Liver (tissue), 5 donors: ENCODE data around the gene CPOX. TPM values are rescaled to one million over a fixed set of nuclear protein-coding genes. Genes with fewer than 3 reads are reported as not detected.

ENCODE experiments used
- HNF4A ChIP-seq, 2 donors: conservative IDR thresholded peaks; 2 replicates each; pipeline ENCODE4 v1.6.1; 2016; ENCODE audit warnings: antibody characterized with exemption in 2 of 2, mild to moderate bottlenecking in 2 of 2
- polyA plus RNA-seq, 2 donors: library from polyadenylated mRNA; stranded (reverse) in 1 of 2; unstranded in 1 of 2; fragments of 200-250 nt in 1 of 2; fragments of >200 nt in 1 of 2; fragmentation: Nextera tagmentation in 1 of 2; extraction: Ambion mirVana in 1 of 2; gene quantifications; one replicate each; pipeline versions ENCODE4 v1.2.1 to v1.2.3, GENCODE V29; 2013 to 2015
- total RNA-seq, 2 donors: library from RNA; depleted of rRNA; stranded (reverse); fragments of >200 nt; gene quantifications; one replicate each; pipeline ENCODE4 v1.2.3, GENCODE V29; 2014
- TF ChIP-seq, protein P1 (sequence below): IDR thresholded peaks from 2 replicates; pipeline ENCODE4 v1.6.1; 2016; ENCODE audit warnings: antibody characterized with exemption, mild to moderate bottlenecking
- donor health status: healthy.
- donor health status: healthy.
- donor health status: healthy.

Gene CPOX
- total and polyA plus RNA-seq, 4 donors = 8.8 to 280 (median 16.3) TPM

DNA sequence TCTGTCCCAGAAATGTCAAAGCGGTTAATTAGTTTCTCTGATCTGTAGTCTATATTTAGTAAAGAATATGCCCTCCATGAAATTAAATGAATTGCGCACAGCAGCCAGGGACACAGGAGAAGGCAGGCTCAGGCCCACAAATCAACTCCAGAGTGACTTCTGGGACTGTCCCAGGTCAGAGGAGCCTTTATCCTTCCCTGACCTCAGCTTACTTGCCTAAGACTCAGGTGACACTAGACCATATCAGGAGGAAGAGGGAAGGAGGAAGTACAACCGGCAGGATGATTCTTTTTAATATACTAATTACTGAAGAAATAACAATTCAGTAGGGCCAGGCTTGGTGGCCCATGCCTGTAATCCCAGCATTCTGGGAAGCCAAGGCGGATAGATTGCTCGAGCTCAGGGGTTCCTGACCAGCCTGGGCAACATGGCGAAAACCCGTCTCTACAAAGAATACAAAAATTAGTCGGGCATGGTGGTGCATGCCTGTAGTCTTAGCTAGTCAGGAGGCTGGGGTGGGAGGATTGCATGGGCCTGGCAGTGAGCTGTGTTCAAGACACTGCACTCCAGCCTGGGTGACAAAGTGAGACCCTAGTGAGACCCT is 63.5 kb downstream of the CPOX start (continued):
- TF ChIP-seq, protein P1, sequence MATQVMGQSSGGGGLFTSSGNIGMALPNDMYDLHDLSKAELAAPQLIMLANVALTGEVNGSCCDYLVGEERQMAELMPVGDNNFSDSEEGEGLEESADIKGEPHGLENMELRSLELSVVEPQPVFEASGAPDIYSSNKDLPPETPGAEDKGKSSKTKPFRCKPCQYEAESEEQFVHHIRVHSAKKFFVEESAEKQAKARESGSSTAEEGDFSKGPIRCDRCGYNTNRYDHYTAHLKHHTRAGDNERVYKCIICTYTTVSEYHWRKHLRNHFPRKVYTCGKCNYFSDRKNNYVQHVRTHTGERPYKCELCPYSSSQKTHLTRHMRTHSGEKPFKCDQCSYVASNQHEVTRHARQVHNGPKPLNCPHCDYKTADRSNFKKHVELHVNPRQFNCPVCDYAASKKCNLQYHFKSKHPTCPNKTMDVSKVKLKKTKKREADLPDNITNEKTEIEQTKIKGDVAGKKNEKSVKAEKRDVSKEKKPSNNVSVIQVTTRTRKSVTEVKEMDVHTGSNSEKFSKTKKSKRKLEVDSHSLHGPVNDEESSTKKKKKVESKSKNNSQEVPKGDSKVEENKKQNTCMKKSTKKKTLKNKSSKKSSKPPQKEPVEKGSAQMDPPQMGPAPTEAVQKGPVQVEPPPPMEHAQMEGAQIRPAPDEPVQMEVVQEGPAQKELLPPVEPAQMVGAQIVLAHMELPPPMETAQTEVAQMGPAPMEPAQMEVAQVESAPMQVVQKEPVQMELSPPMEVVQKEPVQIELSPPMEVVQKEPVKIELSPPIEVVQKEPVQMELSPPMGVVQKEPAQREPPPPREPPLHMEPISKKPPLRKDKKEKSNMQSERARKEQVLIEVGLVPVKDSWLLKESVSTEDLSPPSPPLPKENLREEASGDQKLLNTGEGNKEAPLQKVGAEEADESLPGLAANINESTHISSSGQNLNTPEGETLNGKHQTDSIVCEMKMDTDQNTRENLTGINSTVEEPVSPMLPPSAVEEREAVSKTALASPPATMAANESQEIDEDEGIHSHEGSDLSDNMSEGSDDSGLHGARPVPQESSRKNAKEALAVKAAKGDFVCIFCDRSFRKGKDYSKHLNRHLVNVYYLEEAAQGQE = no peak
- TF ChIP-seq HNF4A (conservative IDR thresholded peaks at IDR 0.05) = no peak

Other genes starting within 250 kb of the CPOX start
- not detected for gene OR5K4, start 239.8 kb downstream of the CPOX start, total RNA-seq
- not detected for gene OR5K4, start 239.8 kb downstream of the CPOX start, polyA plus RNA-seq
- gene OR5K3, start 202.9 kb downstream of the CPOX start, total RNA-seq = not detected
- gene OR5K3, start 202.9 kb downstream of the CPOX start, polyA plus RNA-seq = not detected
- not detected for gene OR5K1, start 130.4 kb downstream of the CPOX start, total RNA-seq
- not detected for gene OR5K1, start 130.4 kb downstream of the CPOX start, polyA plus RNA-seq
- gene OR5K2, start 95.9 kb downstream of the CPOX start, total RNA-seq = not detected
- not detected for gene OR5K2, start 95.9 kb downstream of the CPOX start, polyA plus RNA-seq
- gene CLDND1, start 70.7 kb downstream of the CPOX start, total RNA-seq = 10 to 100 TPM; 42.6 to 55.5 TPM
- gene CLDND1, start 70.7 kb downstream of the CPOX start, polyA plus RNA-seq = 10 to 100 TPM; 21.8 to 31.5 TPM
- gene GPR15, start 61.6 kb downstream of the CPOX start, total RNA-seq = under 1 TPM in 1 of 2 donors, not detected in 1; 0.08 TPM
- under 1 TPM in 1 of 2 donors, not detected in 1; 0.10 TPM for gene GPR15, start 61.6 kb downstream of the CPOX start, polyA plus RNA-seq
- 10 to 100 TPM; 20.0 to 79.7 TPM for gene ST3GAL6, start 169.7 kb upstream of the CPOX start, total RNA-seq
- 10 to 100 TPM; 17.3 to 38.9 TPM for gene ST3GAL6, start 169.7 kb upstream of the CPOX start, polyA plus RNA-seq